K562 (cell line): ENCODE data around the gene ZBTB38. TPM values are rescaled to one million over a fixed set of nuclear protein-coding genes. Genes with fewer than 3 reads are reported as not detected.

ENCODE experiments used
- ATAC-seq: fragments of 200-7000 bp; cut with Tn5 transposase; 3 replicates; pipeline ENCODE4 v1.9.1; 2020; ENCODE audit warnings: moderate library complexity
- Bru-seq: library from RNA; stranded (reverse); fragments of 400-500 nt; gene quantifications from one replicate; lab custom pipeline; 2021; lab: Mats Ljungman, UMichigan
- BruChase-seq, 2 experiments: library from RNA; stranded (reverse); fragments of 400-500 nt; gene quantifications; one replicate each; lab custom pipeline; 2021; lab: Mats Ljungman, UMichigan
- BruUV-seq: library from RNA; stranded (reverse); fragments of 400-500 nt; replicated peaks from 2 replicates; lab custom pipeline; 2021; lab: Mats Ljungman, UMichigan
- CTCF ChIA-PET: fragments of 300-600 bp; formaldehyde crosslinking; extraction: SDS; loops from one replicate; lab custom pipeline; 2021; ENCODE audit warnings: low intra/inter-chr PET ratio; lab: Yijun Ruan, JAX
- POLR2A ChIA-PET: fragments of 300-600, 350-650 bp; sonication (Branson Sonifier 250); formaldehyde crosslinking; extraction: SDS; loops from one replicate; lab custom pipeline; 2021; ENCODE audit warnings: antibody characterized with exemption, inconsistent platforms; lab: Yijun Ruan, JAX
- DNase-seq, 4 experiments: peaks; one replicate each; pipeline versions ENCODE4 v3.0.0 to v3.0.0-alpha.2; 2011 to 2018; ENCODE audit warnings: low spot score in 3 of 4, mixed read lengths in 3 of 4; ENCODE audit errors: extremely low read depth in 1 of 4
- FAIRE-seq: peaks from 2 replicates; lab custom pipeline; 2011; peaks lifted over from hg19 to GRCh38; lab: Jason Lieb, UNC
- H2AFZ ChIP-seq: 2 replicates; pipeline ENCODE4 v1.6.0; 2011; ENCODE audit warnings: low read depth, low read length, control low read depth, inconsistent platforms
- H3K27ac ChIP-seq: fragments of 200-600 bp; 3 replicates; pipeline ENCODE4 v1.8.0; 2011; ENCODE audit warnings: low read depth, mild to moderate bottlenecking, control low read depth, inconsistent platforms, low read length, moderate library complexity, mixed read lengths; ENCODE audit errors: extremely low read depth
- H3K27me3 ChIP-seq, 2 experiments: fragments of 300-600 bp in 1 of 2; 2 replicates in 1 of 2; 3 replicates in 1 of 2; pipeline versions ENCODE4 v1.6.0 to v1.8.0; 2011; ENCODE audit warnings: inconsistent platforms in 2 of 2, low read length in 2 of 2, mild to moderate bottlenecking in 1 of 2, mixed read lengths in 1 of 2, moderate library complexity in 1 of 2; ENCODE audit not compliant: control insufficient read depth in 2 of 2, insufficient read depth in 2 of 2
- H3K36me3 ChIP-seq: fragments of 300-600 bp; 3 replicates; pipeline ENCODE4 v1.8.0; 2011; ENCODE audit warnings: mild to moderate bottlenecking, low read length, inconsistent platforms; ENCODE audit not compliant: control insufficient read depth, insufficient read depth
- H3K4me1 ChIP-seq, 2 experiments: fragments of 200-600 bp in 1 of 2; replicated peaks in 1 of 2; 2 replicates in 1 of 2; 3 replicates in 1 of 2; pipeline versions ENCODE4 v1.5.1 to v1.8.0; 2011; ENCODE audit warnings: inconsistent platforms in 2 of 2, low read length in 2 of 2, mild to moderate bottlenecking in 1 of 2, mixed read lengths in 1 of 2, moderate library complexity in 1 of 2; ENCODE audit not compliant: control insufficient read depth in 2 of 2, insufficient read depth in 2 of 2
- H3K4me2 ChIP-seq: 2 replicates; pipeline ENCODE4 v1.6.1; 2011; ENCODE audit warnings: low read length, control low read depth, inconsistent platforms, mixed read lengths; ENCODE audit not compliant: insufficient read depth
- H3K4me3 ChIP-seq: fragments of 200-600 bp; sonication (generic), shearing (Covaris generic); 2 replicates; pipeline ENCODE4 v1.5.1; 2016; ENCODE audit warnings: control low read depth, inconsistent platforms
- H3K79me2 ChIP-seq: fragments of 200-600 bp; 3 replicates; pipeline ENCODE4 v1.8.0; 2011; ENCODE audit warnings: low read length, inconsistent platforms; ENCODE audit not compliant: control insufficient read depth, insufficient read depth
- H3K9ac ChIP-seq, 2 experiments: 2 replicates each; pipeline versions ENCODE4 v1.6.0 to v1.6.1; 2011; ENCODE audit warnings: low read depth in 2 of 2, low read length in 2 of 2, control low read depth in 1 of 2, inconsistent platforms in 1 of 2, mild to moderate bottlenecking in 1 of 2, mixed read lengths in 1 of 2; ENCODE audit not compliant: insufficient read depth in 1 of 2
- H3K9me1 ChIP-seq: one replicate; pipeline ENCODE4 v1.6.0; 2011; ENCODE audit warnings: inconsistent platforms, mild to moderate bottlenecking, low read length, moderate library complexity; ENCODE audit not compliant: control insufficient read depth, insufficient read depth
- H3K9me3 ChIP-seq: replicated peaks from 2 replicates; pipeline ENCODE4 v1.5.1; 2011; ENCODE audit warnings: low read depth, low read length, inconsistent platforms; ENCODE audit not compliant: control insufficient read depth, insufficient read depth
- H4K20me1 ChIP-seq: replicated peaks from 2 replicates; pipeline ENCODE4 v1.6.1; 2011; ENCODE audit warnings: low read length, inconsistent platforms, mixed read lengths; ENCODE audit not compliant: control insufficient read depth, insufficient read depth
- BHLHE40 ChIP-seq: IDR thresholded peaks from 2 replicates; pipeline ENCODE4 v1.6.1; 2011; ENCODE audit warnings: low read length, improper control_type of control experiment
- BMI1 ChIP-seq: fragments of 150-350 bp; IDR thresholded peaks from 2 replicates; pipeline ENCODE4 v1.6.1; 2014; ENCODE audit warnings: low read length
- NFATC3 ChIP-seq: fragments of 450-650 bp; IDR thresholded peaks from 2 replicates; pipeline ENCODE4 v1.6.1; 2017; ENCODE audit warnings: mild to moderate bottlenecking
- NKRF ChIP-seq: fragments of 450-650 bp; IDR thresholded peaks from 2 replicates; pipeline ENCODE4 v1.6.1; 2016; ENCODE audit warnings: borderline replicate concordance
- TCF7L2 ChIP-seq: fragments of 150-350 bp; IDR thresholded peaks from 2 replicates; pipeline ENCODE4 v1.6.1; 2016; ENCODE audit warnings: low read depth, mild to moderate bottlenecking, low read length, moderate library complexity
- ZBTB11 ChIP-seq, 3 experiments: fragments of 200-800 bp in 1 of 3; fragments of 250-450 bp in 1 of 3; fragments of 450-650 bp in 1 of 3; sonication (Bioruptor Pico) in 1 of 3; sonication (Bioruptor generic) in 1 of 3; formaldehyde crosslinking in 1 of 3; IDR thresholded peaks; 2 replicates each; pipeline versions ENCODE4 v1.6.1 to v1.8.0; 2016 to 2022; ENCODE audit warnings: mild to moderate bottlenecking in 2 of 3, missing genetic modification characterization in 2 of 3, missing compliant biosample characterization in 1 of 3, moderate library complexity in 1 of 3
- ZBTB7A ChIP-seq: IDR thresholded peaks from 2 replicates; pipeline ENCODE4 v1.6.1; 2011; ENCODE audit warnings: low read depth, mild to moderate bottlenecking, low read length, moderate library complexity, borderline replicate concordance; ENCODE audit not compliant: control insufficient read depth
- ZNF239 ChIP-seq: fragments of 250-450 bp; sonication (Bioruptor Pico); IDR thresholded peaks from 2 replicates; pipeline ENCODE4 v1.4.0; 2020; ENCODE audit warnings: mild to moderate bottlenecking
- WGBS: fragments of 100-300 bp; shearing (Covaris generic); methylation state at CpG from one replicate; pipeline ENCODE4 v1.1.6; 2016; ENCODE audit warnings: low coverage, mixed read lengths; ENCODE audit not compliant: insufficient coverage; ENCODE audit errors: missing lambda C conversion rate; 5-methylcytosine and 5-hydroxymethylcytosine counted together
- in situ Hi-C: fragments of 300-500 bp; cut with MboI; formaldehyde crosslinking; loops from 4 replicates; pipeline ENCODE4 v1.15.0; 2018; ENCODE audit warnings: inconsistent platforms, mixed read lengths
- intact Hi-C: fragments of 100-400 bp; cut with micrococcal nuclease; formaldehyde crosslinking; loops from 2 replicates; pipeline ENCODE4 v1.14.2; 2022
- long read RNA-seq, 3 experiments: library from polyadenylated mRNA in 2 of 3; library from RNA in 1 of 3; unstranded in 2 of 3; stranded (forward) in 1 of 3; transcript quantifications; one replicate each; pipeline ENCODE4 v2.0.0, GENCODE V29; 2019 to 2022
- polyA minus RNA-seq, 3 experiments: library from RNA; depleted of rRNA, polyadenylated mRNA; stranded (reverse); fragments of >200 nt; gene quantifications; 2 replicates each; pipeline ENCODE4 v1.2.3, GENCODE V29; 2011
- polyA plus RNA-seq, 8 experiments: library from polyadenylated mRNA; depleted of rRNA in 4 of 8; stranded (reverse) in 5 of 8; unstranded in 3 of 8; fragments of >200 nt; fragmentation: Nextera tagmentation in 2 of 8; fragmentation: Illumina TruSeq in 1 of 8; extraction: Ambion mirVana in 2 of 8; extraction: Trizol in 1 of 8; gene quantifications; 2 replicates each; pipeline versions ENCODE4 v1.2.1 to v1.2.3, GENCODE V29; 2011 to 2014; ENCODE audit warnings: inconsistent platforms in 1 of 8, missing spikeins in 1 of 8
- total RNA-seq, 7 experiments: library from RNA; depleted of rRNA in 6 of 7; stranded (reverse); fragments of >200 nt in 6 of 7; fragmentation: Illumina TruSeq in 2 of 7; extraction: Trizol in 2 of 7; gene quantifications; 2 replicates each; pipeline versions ENCODE4 v1.2.1 to v1.2.3, GENCODE V29; 2011 to 2021; ENCODE audit warnings: low replicate concordance in 1 of 7

The ZBTB38 gene
- total RNA-seq (2011; cell fraction: chromatin; rRNA removed; ENCODE audit: low replicate concordance): 53.5 and 97.8 TPM in 2 replicates
- total RNA-seq (2011; cell fraction: nucleolus; rRNA removed): 22.0 and 29.1 TPM in 2 replicates
- total RNA-seq (2011; cell fraction: nucleoplasm; rRNA removed): 61.7 and 84.8 TPM in 2 replicates
- 22.9 and 24.8 TPM in 2 replicates for total RNA-seq (2014; rRNA removed)
- 39.4 and 43.6 TPM in 2 replicates for total RNA-seq (2014; rRNA removed; fragmentation: Illumina TruSeq; extraction: Trizol)
- 33.5 and 33.7 TPM in 2 replicates for total RNA-seq (2015; rRNA removed; fragmentation: Illumina TruSeq; extraction: Trizol)
- total RNA-seq (2021): 30.7 and 36.3 TPM in 2 replicates
- polyA plus RNA-seq (2011; rRNA removed): 18.0 and 22.5 TPM in 2 replicates
- 6.7 and 14.9 TPM in 2 replicates for polyA plus RNA-seq (2011; cell fraction: cytosol; rRNA removed)
- 22.7 and 28.6 TPM in 2 replicates for polyA plus RNA-seq (2011; cell fraction: nucleus; rRNA removed)
- polyA plus RNA-seq (2012): 19.0 and 21.1 TPM in 2 replicates
- polyA plus RNA-seq (2014; fragmentation: Illumina TruSeq; extraction: Trizol): 24.0 and 26.2 TPM in 2 replicates
- polyA plus RNA-seq (2014; fragmentation: Nextera tagmentation; extraction: Ambion mirVana): 10 to 100 TPM; 14.2 to 17.9 TPM
- 12.1 and 12.6 TPM in 2 replicates for polyA plus RNA-seq (2014; rRNA removed)
- 64.1 and 109 TPM in 2 replicates for polyA minus RNA-seq (2011; rRNA and poly(A)+ RNA removed)
- polyA minus RNA-seq (2011; cell fraction: cytosol; rRNA and poly(A)+ RNA removed): 27.8 and 34.9 TPM in 2 replicates
- 35.9 and 61.9 TPM in 2 replicates for polyA minus RNA-seq (2011; cell fraction: nucleus; rRNA and poly(A)+ RNA removed)
- Bru-seq, nascent RNA: percentile 73 among the genes with signal in this experiment
- BruChase-seq, experiment 1, labeled RNA remaining after a 2-hour chase: percentile 74 among the genes with signal in this experiment
- BruChase-seq, experiment 2, labeled RNA remaining after a 6-hour chase: percentile 72 among the genes with signal in this experiment
- long read RNA-seq, experiment 1, transcript ZBTB38-201 (1 exons, 3,588 nt): major isoform, 12 of 36 reads
- long read RNA-seq, experiment 1, partial matches to known transcripts: 2 of 36 reads
- long read RNA-seq, experiment 1, other reads (novel, unspliced or antisense): 22 of 36 reads
- long read RNA-seq, experiment 2, partial matches to known transcripts: 0 of 6 reads
- long read RNA-seq, experiment 2, other reads (novel, unspliced or antisense): 6 of 6 reads
- long read RNA-seq, experiment 3, partial matches to known transcripts: 0 of 18 reads
- long read RNA-seq, experiment 3, other reads (novel, unspliced or antisense): 17 of 18 reads

- FAIRE-seq (peak; percentile 94), ATAC-seq (peak; percentile 89), DNase-seq (peak; percentile 90 to 93 (median 91))
- intact Hi-C loops: loop anchor here (2.0 kb wide), 2 partner anchors 55 to 85 kb away; no protein-coding TSS in a partner anchor
- Histone ChIP-seq H3K4me3 (peak within 1 kb of the TSS; percentile 35), H3K9me1 (no peaks in the 10 kb centered on the region), H3K27ac (peak within 1 kb of the TSS; percentile 95), H2AFZ (peak within 1 kb of the TSS; percentile 81), H3K4me2 (peak within 1 kb of the TSS; percentile 93), H4K20me1 (no peaks in the 10 kb centered on the region), H3K4me1 (peaks cover 25 to 42% of the 10 kb centered on the region in 2 experiments), H3K79me2 (peaks cover 23% of the 10 kb centered on the region), H3K27me3 (no peaks in the 10 kb centered on the region), H3K36me3 (peaks cover 19% of the 10 kb centered on the region), H3K9me3 (no peaks in the 10 kb centered on the region), H3K9ac (peak within 1 kb of the TSS; percentile 83 to 95)
- WGBS: 7% methylated on average over 26 of the region's 26 CpGs
- in situ Hi-C loops: loop anchor here (5.0 kb wide), 1 partner anchor 74 kb away; no protein-coding TSS in a partner anchor
- TSS peak; percentile 80 for BruUV-seq
- CTCF ChIA-PET: no interaction called here
- POLR2A ChIA-PET: interaction anchor here (0.6 to 1.4 kb wide), 8 partner anchors 9 to 1047 kb away, joined by 3 to 7 read pairs (median 4); no protein-coding TSS in a partner anchor
- TF ChIP-seq TCF7L2 (peak; percentile 71), ZNF239 (CRISPR knock-in tag) (no peak), BHLHE40 (peak; percentile 72), ZBTB11 (CRISPR knock-in tag; IDR thresholded peaks at IDR 0.05) (peak in 1 of 3 experiments; percentile 74; a peak in 2 of 6 replicates), NFATC3 (no peak), BMI1 (no peak), NKRF (0 out of 2 replicates have a peak, but pooled peaks have one; percentile 31), ZBTB7A (peak; percentile 17; the same call in 1 of the 2 replicates)
Observed at GRCh38 chr3:141368062-141368924, at the start of gene ZBTB38. Gene ZBTB38, plus strand, starts transcription at chr3:141368504. Its CDS starts 73,885 bp downstream, at chr3:141442389.
